GM12878 (cell line): Measurements from ENCODE around the gene ZNF616. TPM values are rescaled to one million over a fixed set of nuclear protein-coding genes. Genes with fewer than 3 reads are reported as not detected.

ENCODE experiments used
- BRCA1 ChIP-seq: IDR thresholded peaks from 2 replicates; pipeline ENCODE4 v1.6.1; 2011; ENCODE audit warnings: low read depth, low read length, improper control_type of control experiment
- CHD2 ChIP-seq: IDR thresholded peaks from 2 replicates; pipeline ENCODE4 v1.6.1; 2011; ENCODE audit warnings: low read depth, low read length, improper control_type of control experiment, borderline replicate concordance
- CTCF ChIP-seq, 3 experiments: IDR thresholded peaks in 2 of 3; conservative IDR thresholded peaks in 1 of 3; 2 replicates each; pipeline ENCODE4 v1.5.1; 2011; ENCODE audit warnings: low read depth in 3 of 3, low read length in 3 of 3, mild to moderate bottlenecking in 3 of 3, control low read depth in 2 of 3, moderate library complexity in 2 of 3, inconsistent platforms in 1 of 3, mixed read lengths in 1 of 3; ENCODE audit not compliant: control insufficient read depth in 2 of 3, insufficient read depth in 1 of 3; ENCODE audit errors: extremely low read depth in 1 of 3
- FOXK2 ChIP-seq: fragments of 450-650 bp; IDR thresholded peaks from 2 replicates; pipeline ENCODE4 v1.6.1; 2017; ENCODE audit warnings: mild to moderate bottlenecking, moderate library complexity
- IKZF2 ChIP-seq, 2 experiments: fragments of 450-650 bp; IDR thresholded peaks; 2 replicates each; pipeline ENCODE4 v1.6.1; 2017; ENCODE audit warnings: mild to moderate bottlenecking in 2 of 2, moderate library complexity in 2 of 2
- MAX ChIP-seq: IDR thresholded peaks from 2 replicates; pipeline ENCODE4 v1.6.1; 2012; ENCODE audit warnings: low read depth, low read length, improper control_type of control experiment
- NRF1 ChIP-seq: conservative IDR thresholded peaks from 2 replicates; pipeline ENCODE4 v1.6.1; 2011; ENCODE audit warnings: mild to moderate bottlenecking, low read depth, low read length, improper control_type of control experiment
- RAD51 ChIP-seq: fragments of 450-650 bp; IDR thresholded peaks from 2 replicates; pipeline ENCODE4 v1.6.1; 2016; ENCODE audit warnings: moderate library complexity, mild to moderate bottlenecking, inconsistent platforms
- SUPT20H ChIP-seq: IDR thresholded peaks from 2 replicates; pipeline ENCODE4 v1.6.1; 2011; ENCODE audit warnings: low read depth, mild to moderate bottlenecking, low read length, moderate library complexity, borderline replicate concordance; ENCODE audit not compliant: control insufficient read depth
- TARDBP ChIP-seq: IDR thresholded peaks from 2 replicates; pipeline ENCODE4 v1.6.1; 2016; ENCODE audit warnings: borderline replicate concordance
- YBX1 ChIP-seq: fragments of 450-650 bp; IDR thresholded peaks from 2 replicates; pipeline ENCODE4 v1.6.1; 2016; ENCODE audit warnings: antibody characterized with exemption
- ZSCAN29 ChIP-seq: fragments of 450-650 bp; IDR thresholded peaks from 2 replicates; pipeline ENCODE4 v1.6.1; 2017; ENCODE audit warnings: mild to moderate bottlenecking, moderate library complexity
- polyA plus RNA-seq, 11 experiments: library from polyadenylated mRNA; depleted of rRNA in 4 of 11; unstranded in 6 of 11; stranded (reverse) in 5 of 11; fragments of >200 nt; fragmentation: Nextera tagmentation in 4 of 11; fragmentation: Illumina TruSeq in 1 of 11; extraction: Ambion mirVana in 4 of 11; extraction: Trizol in 1 of 11; gene quantifications; 1 replicate in 1 of 11; 2 replicates in 10 of 11; pipeline versions ENCODE4 v1.2.1 to v1.2.3, GENCODE V29; 2011 to 2016; ENCODE audit warnings: inconsistent platforms in 2 of 11, missing spikeins in 2 of 11, low read depth in 1 of 11
- total RNA-seq, 4 experiments: library from RNA; depleted of rRNA in 3 of 4; stranded (reverse); fragments of >200 nt in 3 of 4; fragmentation: Illumina TruSeq in 1 of 4; extraction: Trizol in 1 of 4; gene quantifications; 2 replicates each; pipeline versions ENCODE4 v1.2.1 to v1.2.3, GENCODE V29; 2013 to 2021
- TF ChIP-seq, protein P1 (sequence below): fragments of 450-650 bp; IDR thresholded peaks from 2 replicates; pipeline ENCODE4 v1.6.1; 2018; ENCODE audit warnings: mild to moderate bottlenecking, low read depth, moderate library complexity; ENCODE audit not compliant: partially characterized antibody
- TF ChIP-seq, protein P2 (sequence below): IDR thresholded peaks from 2 replicates; pipeline ENCODE4 v1.6.1; 2012; ENCODE audit warnings: improper control_type of control experiment, low read depth, low read length; ENCODE audit not compliant: insufficient replicate concordance
- TF ChIP-seq, protein P3 (sequence below): fragments of 450-650 bp; IDR thresholded peaks from 2 replicates; pipeline ENCODE4 v1.6.1; 2017; ENCODE audit warnings: borderline replicate concordance

ZNF616 gene
- total and polyA plus RNA-seq, 10 of the 15 experiments (the other 5 are each of a cell fraction or from before 2014, with no cell fraction given): 1.1 to 5.9 (median 3.8) TPM

GRCh38 chr19:52138278-52138982 lies 1.3 kb downstream of the ZNF616 start (continued):
- TF ChIP-seq, protein P1, sequence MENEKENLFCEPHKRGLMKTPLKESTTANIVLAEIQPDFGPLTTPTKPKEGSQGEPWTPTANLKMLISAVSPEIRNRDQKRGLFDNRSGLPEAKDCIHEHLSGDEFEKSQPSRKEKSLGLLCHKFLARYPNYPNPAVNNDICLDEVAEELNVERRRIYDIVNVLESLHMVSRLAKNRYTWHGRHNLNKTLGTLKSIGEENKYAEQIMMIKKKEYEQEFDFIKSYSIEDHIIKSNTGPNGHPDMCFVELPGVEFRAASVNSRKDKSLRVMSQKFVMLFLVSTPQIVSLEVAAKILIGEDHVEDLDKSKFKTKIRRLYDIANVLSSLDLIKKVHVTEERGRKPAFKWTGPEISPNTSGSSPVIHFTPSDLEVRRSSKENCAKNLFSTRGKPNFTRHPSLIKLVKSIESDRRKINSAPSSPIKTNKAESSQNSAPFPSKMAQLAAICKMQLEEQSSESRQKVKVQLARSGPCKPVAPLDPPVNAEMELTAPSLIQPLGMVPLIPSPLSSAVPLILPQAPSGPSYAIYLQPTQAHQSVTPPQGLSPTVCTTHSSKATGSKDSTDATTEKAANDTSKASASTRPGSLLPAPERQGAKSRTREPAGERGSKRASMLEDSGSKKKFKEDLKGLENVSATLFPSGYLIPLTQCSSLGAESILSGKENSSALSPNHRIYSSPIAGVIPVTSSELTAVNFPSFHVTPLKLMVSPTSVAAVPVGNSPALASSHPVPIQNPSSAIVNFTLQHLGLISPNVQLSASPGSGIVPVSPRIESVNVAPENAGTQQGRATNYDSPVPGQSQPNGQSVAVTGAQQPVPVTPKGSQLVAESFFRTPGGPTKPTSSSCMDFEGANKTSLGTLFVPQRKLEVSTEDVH: no peak
- TF ChIP-seq SUPT20H: no peak
- no peak for TF ChIP-seq TARDBP
- no peak for TF ChIP-seq CHD2
- TF ChIP-seq NRF1: no peak
- no peak for TF ChIP-seq BRCA1
- TF ChIP-seq MAX: 0 out of 2 replicates have a peak, but pooled peaks have one; percentile 33
- TF ChIP-seq RAD51: peak; percentile 52; the same call in 1 of the 2 replicates
- no peak for TF ChIP-seq FOXK2
- TF ChIP-seq YBX1: no peak
- TF ChIP-seq IKZF2 (IDR thresholded peaks at IDR 0.05): no peak
- no peak for TF ChIP-seq ZSCAN29
- TF ChIP-seq, protein P2, sequence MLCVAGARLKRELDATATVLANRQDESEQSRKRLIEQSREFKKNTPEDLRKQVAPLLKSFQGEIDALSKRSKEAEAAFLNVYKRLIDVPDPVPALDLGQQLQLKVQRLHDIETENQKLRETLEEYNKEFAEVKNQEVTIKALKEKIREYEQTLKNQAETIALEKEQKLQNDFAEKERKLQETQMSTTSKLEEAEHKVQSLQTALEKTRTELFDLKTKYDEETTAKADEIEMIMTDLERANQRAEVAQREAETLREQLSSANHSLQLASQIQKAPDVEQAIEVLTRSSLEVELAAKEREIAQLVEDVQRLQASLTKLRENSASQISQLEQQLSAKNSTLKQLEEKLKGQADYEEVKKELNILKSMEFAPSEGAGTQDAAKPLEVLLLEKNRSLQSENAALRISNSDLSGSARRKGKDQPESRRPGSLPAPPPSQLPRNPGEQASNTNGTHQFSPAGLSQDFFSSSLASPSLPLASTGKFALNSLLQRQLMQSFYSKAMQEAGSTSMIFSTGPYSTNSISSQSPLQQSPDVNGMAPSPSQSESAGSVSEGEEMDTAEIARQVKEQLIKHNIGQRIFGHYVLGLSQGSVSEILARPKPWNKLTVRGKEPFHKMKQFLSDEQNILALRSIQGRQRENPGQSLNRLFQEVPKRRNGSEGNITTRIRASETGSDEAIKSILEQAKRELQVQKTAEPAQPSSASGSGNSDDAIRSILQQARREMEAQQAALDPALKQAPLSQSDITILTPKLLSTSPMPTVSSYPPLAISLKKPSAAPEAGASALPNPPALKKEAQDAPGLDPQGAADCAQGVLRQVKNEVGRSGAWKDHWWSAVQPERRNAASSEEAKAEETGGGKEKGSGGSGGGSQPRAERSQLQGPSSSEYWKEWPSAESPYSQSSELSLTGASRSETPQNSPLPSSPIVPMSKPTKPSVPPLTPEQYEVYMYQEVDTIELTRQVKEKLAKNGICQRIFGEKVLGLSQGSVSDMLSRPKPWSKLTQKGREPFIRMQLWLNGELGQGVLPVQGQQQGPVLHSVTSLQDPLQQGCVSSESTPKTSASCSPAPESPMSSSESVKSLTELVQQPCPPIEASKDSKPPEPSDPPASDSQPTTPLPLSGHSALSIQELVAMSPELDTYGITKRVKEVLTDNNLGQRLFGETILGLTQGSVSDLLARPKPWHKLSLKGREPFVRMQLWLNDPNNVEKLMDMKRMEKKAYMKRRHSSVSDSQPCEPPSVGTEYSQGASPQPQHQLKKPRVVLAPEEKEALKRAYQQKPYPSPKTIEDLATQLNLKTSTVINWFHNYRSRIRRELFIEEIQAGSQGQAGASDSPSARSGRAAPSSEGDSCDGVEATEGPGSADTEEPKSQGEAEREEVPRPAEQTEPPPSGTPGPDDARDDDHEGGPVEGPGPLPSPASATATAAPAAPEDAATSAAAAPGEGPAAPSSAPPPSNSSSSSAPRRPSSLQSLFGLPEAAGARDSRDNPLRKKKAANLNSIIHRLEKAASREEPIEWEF: no peak
- TF ChIP-seq, protein P3, sequence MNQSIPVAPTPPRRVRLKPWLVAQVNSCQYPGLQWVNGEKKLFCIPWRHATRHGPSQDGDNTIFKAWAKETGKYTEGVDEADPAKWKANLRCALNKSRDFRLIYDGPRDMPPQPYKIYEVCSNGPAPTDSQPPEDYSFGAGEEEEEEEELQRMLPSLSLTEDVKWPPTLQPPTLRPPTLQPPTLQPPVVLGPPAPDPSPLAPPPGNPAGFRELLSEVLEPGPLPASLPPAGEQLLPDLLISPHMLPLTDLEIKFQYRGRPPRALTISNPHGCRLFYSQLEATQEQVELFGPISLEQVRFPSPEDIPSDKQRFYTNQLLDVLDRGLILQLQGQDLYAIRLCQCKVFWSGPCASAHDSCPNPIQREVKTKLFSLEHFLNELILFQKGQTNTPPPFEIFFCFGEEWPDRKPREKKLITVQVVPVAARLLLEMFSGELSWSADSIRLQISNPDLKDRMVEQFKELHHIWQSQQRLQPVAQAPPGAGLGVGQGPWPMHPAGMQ: no peak
- TF ChIP-seq CTCF (IDR thresholded peaks at IDR 0.05 in 2 of 3, conservative IDR thresholded peaks at IDR 0.05 in 1 of 3; ENCODE audit: control insufficient read depth in 2 of 3, extremely low read depth in 1 of 3, insufficient read depth in 1 of 3, low read depth in 3 of 3, low read length in 3 of 3): no peak
